Pulmonary artery endothelial cell (primary cell): ENCODE results near the gene SEC14L3. TPM values are rescaled to one million over a fixed set of nuclear protein-coding genes. Genes with fewer than 3 reads are reported as not detected.
A peak's percentile ranks its signal among the peaks of the same experiment; 100 is the strongest.

Experiments used
- DNase-seq: peaks from one replicate; pipeline ENCODE4 v3.0.0-alpha.2; 2011; ENCODE audit warnings: low read depth, low spot score
- total RNA-seq: library from RNA; depleted of rRNA; stranded (reverse); fragments of >200 nt; gene quantifications from 2 replicates; pipeline ENCODE4 v1.2.3, GENCODE V29; 2014

SEC14L3 gene
- total RNA-seq, 1 donor from 2014 or later, result not detected

DNA sequence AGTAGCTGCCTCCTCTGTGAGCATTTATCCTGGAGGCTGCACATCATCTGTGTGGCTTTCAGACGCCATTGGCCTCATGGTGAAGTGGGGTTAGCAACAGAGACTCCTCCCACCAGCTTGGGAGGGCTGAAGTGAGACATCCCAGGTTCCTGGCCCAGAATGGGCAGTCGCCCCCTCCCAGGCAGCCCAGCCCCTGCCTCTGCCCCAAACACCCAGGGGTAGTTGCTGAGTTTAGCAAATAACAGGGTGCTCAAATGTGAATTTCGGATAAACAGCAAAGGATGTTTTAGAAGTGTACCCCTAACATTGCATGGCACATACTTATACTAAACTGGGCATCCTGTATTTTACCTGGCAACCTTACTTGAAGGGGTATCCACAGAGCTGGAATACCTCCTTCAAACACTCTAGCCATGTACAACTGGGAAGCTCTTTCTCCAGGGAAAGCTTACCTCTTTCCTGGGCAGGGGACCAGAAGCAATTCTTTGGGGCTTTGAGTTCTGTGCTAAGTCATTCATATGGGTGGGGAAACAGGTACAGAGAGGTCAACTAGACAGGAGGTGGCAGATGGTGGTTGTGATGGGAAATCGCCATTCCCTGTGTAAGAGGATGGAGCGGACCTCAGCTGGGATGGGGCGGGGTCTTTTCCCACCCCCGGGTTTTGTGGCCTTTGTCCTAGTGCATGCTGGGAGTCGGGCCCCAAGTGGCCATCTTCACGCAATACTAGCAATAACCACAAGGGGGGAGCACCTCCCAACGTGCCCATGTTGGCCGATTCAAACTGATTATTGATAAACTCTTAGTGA lies 27.0 kb downstream of the SEC14L3 start:
- no peak for DNase-seq

DNA sequence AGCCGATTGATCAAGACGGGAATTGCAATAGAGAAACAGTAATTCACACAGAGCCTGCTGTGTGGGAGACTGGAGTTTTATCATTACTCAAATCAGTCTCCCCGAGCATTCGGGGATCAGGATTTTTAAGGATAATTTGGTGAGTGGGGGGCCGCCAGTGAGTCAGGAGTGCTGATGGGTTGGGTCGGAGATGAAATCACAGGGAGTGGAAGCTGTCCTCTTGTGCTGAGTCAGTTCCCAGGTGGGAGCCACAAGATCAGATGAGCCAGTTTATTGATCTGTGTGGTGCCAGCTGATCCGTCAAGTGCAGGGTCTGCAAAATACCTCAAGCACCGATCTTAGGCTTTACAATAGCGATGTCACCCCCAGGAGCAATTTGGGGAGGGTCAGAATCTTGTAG lies 30.7 kb downstream of the SEC14L3 start:
- no peak for DNase-seq

DNA sequence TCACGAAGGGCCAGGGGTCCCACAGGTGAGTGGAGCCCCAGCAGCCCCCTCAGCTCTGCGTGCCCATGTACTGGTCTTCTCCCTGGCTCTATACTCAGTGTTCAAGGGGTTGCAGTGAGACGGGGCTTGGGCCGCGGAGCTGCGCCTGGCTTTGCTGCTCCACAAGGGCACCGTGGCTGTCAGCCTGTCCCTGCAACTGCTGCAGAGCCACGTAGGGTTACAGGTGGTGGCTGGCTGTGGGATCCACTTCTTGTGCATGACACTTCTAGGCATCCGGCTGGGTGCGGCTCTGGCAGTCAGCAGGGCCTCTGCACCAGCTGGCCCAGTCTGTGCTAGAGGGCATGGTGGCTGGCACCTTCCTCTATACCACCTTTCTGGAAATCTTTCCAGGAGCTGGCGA lies 32.0 kb downstream of the SEC14L3 start:
- DNase-seq, result no peak

DNA sequence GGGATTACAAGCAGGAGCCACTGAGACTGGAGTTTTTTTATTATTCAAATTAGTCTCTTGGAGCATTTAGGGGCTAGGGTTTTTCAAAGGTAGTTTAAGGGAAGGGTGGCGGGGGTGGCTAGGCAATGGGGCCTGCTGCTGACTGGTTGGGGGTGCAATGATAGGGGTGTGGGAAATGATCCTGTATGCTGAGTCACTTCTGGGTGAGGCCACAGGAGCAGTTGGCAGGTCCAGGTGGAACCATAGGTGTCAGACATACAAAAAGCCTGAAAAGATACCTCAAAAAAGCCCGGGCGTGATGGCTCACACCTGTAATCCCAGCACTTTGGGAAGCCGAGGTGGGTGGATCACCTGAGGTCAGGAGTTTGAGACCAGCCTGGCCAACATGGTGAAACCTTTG lies 32.6 kb downstream of the SEC14L3 start:
- no peak for DNase-seq

DNA sequence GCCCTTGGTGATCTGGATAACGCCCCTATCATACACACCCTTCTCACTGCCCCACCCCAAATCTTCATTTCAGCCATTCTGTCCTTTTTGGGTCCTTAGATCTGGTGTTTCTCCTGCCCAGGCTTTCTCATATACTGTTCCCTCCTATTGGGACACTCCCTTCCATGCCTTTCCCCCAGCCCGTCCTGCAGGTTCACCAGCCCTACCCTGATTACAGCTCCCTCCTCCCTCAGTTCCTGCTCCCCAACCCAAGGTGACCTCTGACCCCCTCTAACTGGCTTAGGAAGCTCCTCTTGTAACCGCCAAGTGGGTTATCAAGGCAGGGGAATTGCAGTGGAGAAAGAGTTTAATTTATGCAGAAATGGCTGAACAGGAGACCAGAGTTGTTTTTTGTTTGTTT lies 33.3 kb downstream of the SEC14L3 start:
- no peak for DNase-seq

DNA sequence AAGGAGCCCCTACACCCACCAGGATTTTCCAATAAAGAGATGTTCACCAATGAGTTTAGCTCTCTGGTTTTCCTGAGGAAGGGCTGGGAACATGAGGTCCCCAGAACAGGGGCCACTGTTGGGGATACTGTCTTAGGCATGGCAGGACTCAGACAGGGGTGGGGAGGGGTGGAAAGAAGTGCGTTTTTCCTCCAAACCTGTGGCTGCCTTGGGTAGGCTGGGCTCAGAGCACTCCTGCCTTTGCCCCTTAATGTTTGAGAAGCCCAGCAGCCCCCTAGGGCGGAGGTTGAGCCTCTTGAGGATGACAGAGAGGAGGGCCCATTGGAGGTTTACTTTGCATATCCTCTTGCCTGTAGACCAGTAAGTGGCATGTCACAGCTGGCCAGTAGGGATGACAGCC lies 35.6 kb downstream of the SEC14L3 start:
- DNase-seq, result no peak

DNA sequence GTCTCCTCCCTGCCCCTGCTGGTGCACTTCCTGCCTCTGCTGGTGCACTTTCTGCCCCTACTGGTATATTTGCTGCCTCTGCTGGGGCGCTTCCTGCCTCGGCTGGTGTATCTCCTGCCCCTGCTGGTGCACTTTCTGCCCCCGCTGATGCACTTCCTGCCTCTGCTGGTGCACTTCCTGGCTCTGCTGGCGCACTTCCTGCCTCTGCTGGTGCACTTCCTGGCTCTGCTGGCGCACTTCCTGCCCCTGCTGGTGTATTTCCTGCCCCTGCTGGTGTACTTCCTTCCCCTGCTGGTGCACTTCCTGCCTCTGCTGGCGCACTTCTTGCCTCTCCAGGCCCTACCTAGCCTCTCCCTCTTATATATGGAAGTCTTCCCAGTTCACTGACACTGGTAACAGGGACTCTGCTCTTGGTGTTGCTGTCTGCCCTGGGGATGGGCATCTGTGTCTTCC lies 36.1 kb downstream of the SEC14L3 start:
- DNase-seq, result no peak

DNA sequence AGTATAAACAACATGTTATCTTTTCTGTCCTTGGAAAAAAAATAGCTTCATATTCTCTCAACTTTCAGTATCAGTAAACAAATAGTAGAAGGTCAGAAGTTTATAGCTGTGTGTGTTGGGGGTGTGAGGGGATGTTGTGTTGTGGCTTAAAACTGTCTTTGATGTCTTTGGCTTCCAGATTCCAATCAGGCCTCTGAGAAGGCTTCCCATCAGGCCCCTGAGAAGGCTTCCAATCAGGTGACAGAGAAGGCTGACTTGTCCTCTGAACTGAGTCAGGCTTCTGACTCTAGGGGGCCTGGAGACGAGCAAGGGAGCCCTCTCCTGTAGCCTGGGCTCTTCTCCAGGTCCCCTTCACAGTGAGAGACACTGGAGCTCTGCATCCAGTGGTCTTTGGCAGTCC lies 37.0 kb downstream of the SEC14L3 start:
- no peak for DNase-seq

DNA sequence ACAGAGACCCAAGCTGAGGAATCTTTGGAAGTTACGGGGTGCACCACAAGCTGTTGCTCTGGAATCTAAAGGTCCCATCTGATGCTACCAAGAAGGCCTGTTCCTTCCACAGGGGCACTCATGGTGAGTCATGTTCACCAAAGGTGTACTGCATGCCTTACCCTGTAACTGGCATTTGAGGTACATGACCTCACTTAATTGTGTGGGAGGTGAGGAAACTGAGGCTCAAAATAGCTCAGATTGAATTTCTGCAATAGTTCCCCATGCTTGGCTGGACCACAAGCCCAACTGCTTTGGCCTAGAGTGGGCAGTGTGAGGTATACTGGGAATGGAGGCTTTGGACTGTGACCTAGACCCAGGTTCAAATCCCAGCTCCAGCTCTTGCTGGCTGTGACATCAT lies 38.0 kb downstream of the SEC14L3 start:
- no peak for DNase-seq

DNA sequence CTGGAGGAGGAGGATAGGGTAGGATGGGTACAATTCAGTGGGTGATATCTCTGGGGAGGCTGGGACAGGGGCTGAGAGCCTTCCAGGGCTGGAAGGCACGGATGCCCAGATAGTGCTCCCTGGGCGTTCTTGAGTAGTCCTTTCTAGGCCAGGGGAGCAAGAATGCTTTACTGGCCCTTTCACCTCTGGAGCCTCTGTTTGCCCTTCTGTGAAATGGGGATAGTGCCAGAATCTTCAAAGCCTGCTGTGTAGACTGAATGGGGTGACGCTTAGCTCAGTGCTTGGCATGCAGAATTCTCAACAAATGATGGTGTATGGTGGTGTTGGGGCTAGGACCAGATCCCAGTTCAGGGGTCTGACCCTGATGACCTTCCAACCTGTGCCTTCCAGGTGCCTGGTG lies 38.6 kb downstream of the SEC14L3 start:
- DNase-seq, result no peak

DNA sequence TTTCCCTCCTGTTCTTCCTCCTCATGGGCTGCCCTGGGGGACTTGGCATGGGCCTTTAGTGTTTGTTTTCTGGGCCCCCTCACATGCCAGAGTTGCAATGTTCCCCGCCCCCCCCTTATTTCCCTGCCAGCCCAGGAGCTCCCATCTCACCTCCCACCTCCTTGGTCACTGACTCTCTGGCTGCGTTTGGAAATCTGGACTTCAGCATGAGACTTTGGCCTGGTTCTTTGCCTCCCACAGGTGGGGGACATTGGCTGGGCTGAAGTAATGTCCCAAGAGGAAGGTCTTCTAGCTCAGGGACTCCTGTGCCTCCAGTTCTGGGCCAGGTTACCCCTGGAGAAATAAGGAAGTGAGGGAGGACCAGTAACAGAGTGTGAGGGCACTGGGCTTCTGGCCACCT lies 39.3 kb downstream of the SEC14L3 start:
- DNase-seq, result no peak

DNA sequence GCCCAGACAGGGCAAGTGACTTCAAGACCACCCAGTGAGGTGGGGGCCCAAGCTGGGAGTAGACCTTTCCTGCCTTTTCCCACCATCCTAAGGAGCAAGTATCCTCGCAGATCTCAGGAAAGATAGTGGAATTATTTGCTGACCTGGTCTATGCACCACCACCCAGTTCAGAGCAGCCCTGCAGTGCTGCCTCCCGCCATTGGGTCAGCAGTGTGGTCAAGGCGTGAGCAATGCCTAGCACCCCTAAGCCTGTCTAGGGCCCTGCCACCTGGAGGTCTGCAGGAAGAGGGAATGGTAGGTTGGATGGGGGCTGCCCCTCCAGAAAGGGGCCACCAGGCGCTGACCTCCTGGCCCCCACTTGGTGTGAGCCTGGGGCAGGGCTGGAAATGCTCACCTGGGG lies 39.7 kb downstream of the SEC14L3 start:
- no peak for DNase-seq

DNA sequence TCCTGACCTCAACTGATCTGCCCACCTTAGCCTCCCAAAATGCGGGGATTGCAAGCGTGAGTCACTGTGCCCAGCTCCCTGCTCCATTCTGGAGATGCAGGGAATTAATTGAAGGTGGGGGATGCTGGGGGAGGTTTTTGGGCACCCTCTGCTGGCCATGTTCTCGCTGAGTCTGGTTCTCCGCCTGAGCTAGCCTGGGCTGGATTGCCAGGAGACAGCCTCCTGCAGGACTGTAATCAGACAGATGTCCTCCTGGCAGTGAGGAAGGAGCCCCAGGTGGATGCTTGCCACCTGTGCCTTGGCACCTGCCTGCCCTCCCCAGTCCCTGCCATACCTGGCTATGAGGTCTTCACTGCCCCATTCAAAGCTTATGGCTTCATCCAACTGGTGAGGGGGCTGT lies 40.9 kb downstream of the SEC14L3 start:
- DNase-seq, result no peak

DNA sequence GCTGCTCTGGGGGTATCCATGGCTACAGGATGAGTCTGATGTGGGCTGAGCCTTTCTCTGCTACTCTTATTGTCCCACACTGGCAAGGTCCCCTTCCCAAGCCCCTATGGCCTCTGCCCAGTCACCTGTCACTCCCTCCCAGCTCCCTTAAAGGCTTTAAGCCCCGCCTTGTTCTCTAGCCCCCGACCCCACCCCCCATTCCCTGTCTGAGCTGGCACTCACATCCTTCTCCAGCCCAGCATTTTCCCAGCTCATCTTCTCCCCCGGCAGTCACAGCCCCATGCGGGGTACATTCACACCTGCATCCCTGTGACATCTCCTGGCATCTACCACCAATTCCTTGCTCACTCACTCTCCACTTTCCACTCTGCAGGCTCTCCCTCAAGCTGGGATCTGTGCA lies 41.9 kb downstream of the SEC14L3 start:
- no peak for DNase-seq

DNA sequence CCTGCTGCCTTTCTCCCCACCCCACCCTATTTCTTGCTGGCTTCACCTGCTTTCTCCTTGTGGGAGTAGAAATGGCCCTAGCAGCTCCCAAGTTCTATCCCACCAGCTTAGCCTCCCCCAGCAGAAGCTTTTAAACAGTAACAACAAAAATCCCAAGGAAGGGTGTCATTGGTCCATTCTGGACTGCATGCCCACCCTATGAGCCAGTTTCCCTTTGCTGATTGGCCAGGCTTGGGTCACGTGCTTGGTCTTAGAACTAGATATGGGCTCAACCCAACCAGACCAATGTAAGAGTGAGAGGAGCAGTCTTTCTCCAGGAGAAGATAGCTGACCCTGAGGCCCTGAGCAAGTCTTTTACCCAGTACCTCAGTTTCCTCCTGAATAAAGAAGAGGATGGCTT lies 43.9 kb downstream of the SEC14L3 start:
- no peak for DNase-seq

DNA sequence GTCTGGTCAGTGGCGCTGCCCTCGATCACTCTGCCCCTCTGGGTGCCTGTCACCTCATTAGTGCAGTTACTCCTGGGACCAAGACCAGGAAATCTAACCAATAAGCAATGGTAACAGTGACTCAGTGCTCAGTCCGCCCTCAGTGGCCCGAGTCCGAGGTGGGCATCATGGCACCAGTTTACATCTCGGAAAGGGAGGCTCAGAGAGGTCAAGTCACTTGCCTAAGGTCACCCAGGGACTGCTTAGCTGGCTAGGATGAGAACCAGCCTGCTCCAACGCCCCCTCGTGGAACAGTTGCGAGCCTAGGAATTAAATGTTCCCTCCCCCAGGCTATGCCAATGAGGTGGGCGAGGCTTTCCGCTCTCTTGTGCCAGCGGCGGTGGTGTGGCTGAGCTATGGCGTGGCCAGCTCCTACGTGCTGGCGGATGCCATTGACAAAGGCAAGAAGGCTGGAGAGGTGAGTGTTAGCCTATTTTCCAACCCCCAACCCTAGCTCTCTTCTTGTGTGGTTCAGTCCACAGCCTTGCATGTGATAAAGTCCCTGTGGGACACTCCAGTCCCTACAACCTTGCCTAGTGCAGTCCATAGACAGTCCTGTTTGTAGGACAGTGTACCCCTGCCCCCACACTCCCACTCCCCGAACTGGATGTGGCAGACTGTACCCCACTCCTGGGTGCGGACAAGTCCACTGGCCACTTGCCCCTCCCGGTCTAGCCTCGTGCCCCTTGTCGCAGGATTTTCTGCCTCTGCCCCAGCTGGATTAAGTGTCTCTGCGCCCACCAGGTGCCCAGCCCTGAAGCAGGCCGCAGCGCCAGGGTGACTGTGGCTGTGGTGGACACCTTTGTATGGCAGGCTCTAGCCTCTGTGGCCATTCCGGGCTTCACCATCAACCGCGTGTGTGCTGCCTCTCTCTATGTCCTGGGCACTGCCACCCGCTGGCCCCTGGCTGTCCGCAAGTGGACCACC lies 45.1 kb downstream of the SEC14L3 start:
- no peak for DNase-seq

DNA sequence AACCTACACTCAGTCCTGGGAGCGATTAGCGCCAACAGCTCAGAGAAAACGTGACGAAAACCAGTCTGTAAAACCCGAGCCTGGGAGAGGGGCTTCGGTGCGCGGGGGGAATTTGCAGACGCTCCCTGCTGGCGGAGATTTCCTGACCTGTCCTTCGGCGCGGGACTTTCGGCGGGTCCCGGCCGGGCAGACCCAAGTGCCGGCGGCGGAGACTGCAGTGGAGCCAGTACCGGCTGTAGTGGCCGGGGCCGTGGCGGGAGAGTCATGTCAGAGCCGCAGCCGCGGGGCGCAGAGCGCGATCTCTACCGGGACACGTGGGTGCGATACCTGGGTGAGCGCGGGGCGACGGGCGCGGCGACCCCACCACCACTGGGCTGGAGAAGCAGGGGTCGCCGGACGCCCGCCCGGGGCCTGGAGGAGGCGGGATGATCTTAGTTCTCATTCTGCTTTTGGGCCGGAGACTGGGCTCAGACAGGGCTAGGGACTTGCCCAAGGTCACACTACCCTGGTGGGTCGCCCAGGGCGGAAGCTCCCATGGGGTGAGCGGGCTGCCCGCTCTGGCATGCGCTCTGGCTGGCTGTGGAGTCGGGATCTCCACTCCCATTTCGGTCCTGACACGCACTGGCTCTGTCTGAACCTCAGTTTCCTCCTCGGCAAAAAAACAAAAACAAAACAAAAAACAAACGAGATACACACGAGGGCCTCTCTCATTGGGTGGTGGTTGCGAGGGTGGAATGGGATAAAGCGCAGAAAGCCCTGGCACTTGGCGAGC lies 46.0 kb downstream of the SEC14L3 start, which contains the start of gene MTFP1:
MTFP1 (plus strand) TSS at position 153 of the 772 bp plus-strand sequence; CDS start at position 265, 112 bp downstream.
- no peak for DNase-seq

DNA sequence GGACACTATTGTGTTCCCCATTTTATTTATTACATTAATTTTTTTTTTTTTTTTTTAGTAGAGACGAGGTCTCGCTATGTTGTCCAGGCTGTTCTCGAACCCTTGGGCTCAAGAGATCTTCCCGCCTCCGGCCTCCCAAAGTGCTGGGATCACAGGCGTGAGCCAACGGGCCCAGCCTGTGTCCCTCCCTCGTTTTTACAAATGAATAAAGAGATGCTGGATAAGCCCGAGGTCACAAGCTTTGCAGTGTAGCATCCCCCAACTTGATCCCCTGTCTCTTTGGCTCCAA lies 46.5 kb downstream of the SEC14L3 start:
- no peak for DNase-seq

DNA sequence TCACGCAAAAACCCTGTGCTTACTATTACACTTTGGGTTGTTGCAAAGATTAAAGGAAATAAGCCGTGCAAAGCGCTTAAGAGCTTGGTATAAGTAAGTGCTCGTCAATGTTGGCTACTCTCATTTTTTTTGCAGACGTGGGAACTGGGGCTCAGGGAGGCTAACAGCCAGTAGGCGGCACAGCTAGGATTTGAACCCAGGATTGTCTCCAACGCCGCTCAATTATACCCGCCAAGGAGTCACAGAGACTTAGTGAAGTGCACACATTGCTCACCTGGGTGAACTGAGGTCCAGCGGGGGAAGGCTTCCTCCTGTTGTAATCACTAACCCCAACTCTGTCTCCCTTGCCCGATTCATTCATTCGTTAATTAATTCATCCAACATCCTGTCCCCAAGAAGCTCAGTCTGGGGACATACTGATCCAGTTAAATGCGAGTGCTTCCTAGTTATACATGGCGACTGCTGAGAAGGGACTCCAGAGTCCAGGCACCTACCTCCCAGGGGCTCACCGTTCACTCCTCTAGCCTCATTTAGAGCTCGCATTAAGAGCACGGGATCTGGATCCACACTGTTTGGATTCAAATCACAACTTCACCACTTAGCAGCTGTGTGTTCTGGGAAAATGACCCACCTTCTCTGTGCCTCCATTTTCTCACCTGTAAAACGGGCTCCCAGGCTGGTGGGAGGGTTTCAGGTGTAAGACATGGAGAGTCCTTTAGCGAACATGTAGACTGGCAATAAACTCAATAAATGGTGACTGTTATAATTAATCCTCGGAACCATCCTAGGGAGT lies 47.1 kb downstream of the SEC14L3 start:
- no peak for DNase-seq

DNA sequence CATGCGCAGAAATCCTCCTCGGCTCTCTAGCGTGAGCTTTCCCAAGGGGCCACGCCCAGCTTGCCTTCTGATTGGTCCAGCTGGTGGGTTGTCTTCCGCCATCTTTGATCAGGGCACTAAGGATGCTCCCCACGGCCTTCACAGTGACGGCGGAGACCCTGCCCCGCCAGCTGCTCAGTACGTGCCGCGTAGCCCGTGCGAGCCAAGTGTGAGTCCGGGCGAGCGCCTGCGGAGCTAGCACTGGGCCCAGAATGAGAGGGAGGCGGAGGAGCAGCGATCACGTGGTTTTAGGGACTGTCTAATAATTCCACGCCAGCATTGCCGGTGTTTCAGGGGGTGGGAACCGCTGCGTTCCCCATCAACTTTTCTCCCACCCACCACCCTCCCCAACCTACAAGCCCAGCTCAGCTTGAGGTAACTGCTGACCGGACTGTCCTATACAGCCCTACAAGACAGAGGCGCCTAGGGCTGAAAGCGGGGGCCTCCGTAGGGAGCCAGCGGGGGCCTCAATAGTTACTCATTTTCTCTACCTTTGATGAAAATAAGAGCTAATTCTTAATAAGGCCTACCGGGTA lies 47.8 kb downstream of the SEC14L3 start:
- DNase-seq, result peak; percentile 99
